ENCODE measurements around the gene CKAP4. TPM values are rescaled to one million over a fixed set of nuclear protein-coding genes. Genes with fewer than 3 reads are reported as not detected.
A peak's percentile ranks its signal among the peaks of the same experiment; 100 is the strongest.

CKAP4 gene
- total and polyA plus RNA-seq, 7 donors = 7.6 to 24.4 (median 14.7) TPM

- WGBS, 3 donors = 18 to 31% (median 27%) methylated on average over 9 of the region's 9 CpGs
- H3K4me1 ChIP-seq = peaks cover 8% of the 10 kb centered on the region
- DNase-seq (peak; percentile 67 to 85), ATAC-seq (peak; percentile 84 to 86 (median 84))
- H3K27ac ChIP-seq = no peak overlapping the region
- H3K9me3 ChIP-seq = no peaks in the 10 kb centered on the region
- peak; percentile 96 for TF ChIP-seq CTCF (IDR thresholded peaks at IDR 0.05)
- H3K36me3 ChIP-seq (ENCODE audit: insufficient read depth in 1 of 2, low read depth in 1 of 2) = no peaks in the 10 kb centered on the region
- intact Hi-C loops (cut with DNase I) = loop anchor here (5.0 kb wide), 2 partner anchors 86 to 801 kb away; partner anchors contain the start of gene NUAK1 (in 1 of the 2)
- no peak overlapping the region for H3K4me3 ChIP-seq
- H3K27me3 ChIP-seq (ENCODE audit: insufficient read depth in 3 of 3, low read length in 2 of 3) = no peaks in the 10 kb centered on the region
Observed at GRCh38 chr12:106223485-106224354, 24.1 kb downstream of the CKAP4 start.

DNA sequence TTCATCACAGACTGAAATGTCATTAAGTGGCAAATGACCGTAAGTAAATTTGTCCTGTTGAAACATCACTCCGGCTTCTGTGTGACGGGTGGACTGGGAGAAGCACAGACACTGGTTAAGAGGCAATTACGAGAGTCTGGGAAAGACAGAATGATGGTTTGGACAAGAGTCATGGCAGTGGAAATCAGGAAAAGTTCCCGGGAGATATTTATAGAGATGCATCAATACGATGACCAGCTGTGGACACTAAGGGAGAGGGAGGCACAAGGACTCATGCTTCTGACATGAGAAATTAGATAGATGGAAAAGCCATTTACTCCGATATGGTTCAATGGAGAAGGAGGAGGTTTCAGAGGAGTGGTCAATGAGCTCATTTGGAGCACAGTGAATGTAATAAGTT, 27.3 kb downstream of the CKAP4 start:
- intact Hi-C loops (cut with DNase I) = loop anchor here (5.0 kb wide), 2 partner anchors 83 to 798 kb away; partner anchors contain the start of gene NUAK1 (in 1 of the 2)
- Histone ChIP-seq H3K4me1 (peaks cover 8% of the 10 kb centered on the region), H3K36me3 (ENCODE audit: insufficient read depth in 1 of 2, low read depth in 1 of 2) (no peaks in the 10 kb centered on the region), H3K9me3 (peaks cover 15% of the 10 kb centered on the region), H3K4me3 (no peak overlapping the region), H3K27me3 (ENCODE audit: insufficient read depth in 3 of 3, low read length in 2 of 3) (peaks cover 0 to 1% (median 0%) of the 10 kb centered on the region in 3 donors), H3K27ac (no peak overlapping the region)
- no peak for TF ChIP-seq CTCF (IDR thresholded peaks at IDR 0.05)
- WGBS, 3 donors = 57 to 62% (median 60%) methylated on average over 7 of the region's 7 CpGs
- DNase-seq = no peak
- peak in 2 of 4 donors; percentile 50 to 52 for ATAC-seq

DNA sequence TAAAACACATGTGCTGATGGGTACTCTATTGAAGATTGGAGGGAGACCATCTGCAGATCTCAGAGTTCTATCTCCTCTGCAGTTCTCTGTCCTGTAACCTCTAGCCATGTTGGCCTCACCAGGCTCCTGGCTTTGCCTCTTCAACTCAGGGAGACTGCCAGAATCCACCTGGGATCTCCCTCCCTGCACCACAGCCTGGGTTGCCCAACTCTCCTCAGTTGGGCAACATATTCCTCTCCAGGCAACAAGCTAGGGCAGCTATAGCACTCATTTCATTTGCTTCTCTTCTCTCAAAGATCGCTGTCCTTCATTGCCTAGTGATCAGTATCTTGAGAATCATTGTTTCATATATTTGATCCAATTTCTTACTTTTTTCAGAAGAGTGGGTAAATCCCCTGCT, 28.8 kb downstream of the CKAP4 start:
- DNase-seq (no peak), ATAC-seq (no peak)
- no peak for TF ChIP-seq CTCF (IDR thresholded peaks at IDR 0.05)
- intact Hi-C loops (cut with DNase I) = no loop called here
- Histone ChIP-seq H3K4me1 (peaks cover 8% of the 10 kb centered on the region), H3K27ac (no peak overlapping the region), H3K27me3 (ENCODE audit: insufficient read depth in 3 of 3, low read length in 2 of 3) (peaks cover 0 to 1% (median 0%) of the 10 kb centered on the region in 3 donors), H3K36me3 (ENCODE audit: insufficient read depth in 1 of 2, low read depth in 1 of 2) (no peaks in the 10 kb centered on the region), H3K9me3 (peaks cover 15% of the 10 kb centered on the region), H3K4me3 (no peak overlapping the region)
- 86 to 100% (median 97%) methylated on average over 1 of the region's 1 CpG for WGBS, 3 donors

- H3K27ac ChIP-seq = no peak overlapping the region
- H3K36me3 ChIP-seq (ENCODE audit: insufficient read depth in 1 of 2, low read depth in 1 of 2) = no peaks in the 10 kb centered on the region
- DNase-seq = no peak
- peaks cover 0 to 1% (median 0%) of the 10 kb centered on the region in 3 donors for H3K27me3 ChIP-seq (ENCODE audit: insufficient read depth in 3 of 3, low read length in 2 of 3)
- peaks cover 15% of the 10 kb centered on the region for H3K9me3 ChIP-seq
- WGBS, 3 donors = 85 to 95% (median 90%) methylated on average over 2 of the region's 2 CpGs
- H3K4me1 ChIP-seq = no peaks in the 10 kb centered on the region
- intact Hi-C loops (cut with DNase I) = no loop called here
- no peak for ATAC-seq
- TF ChIP-seq CTCF (IDR thresholded peaks at IDR 0.05) = no peak
- no peak overlapping the region for H3K4me3 ChIP-seq
Observed at GRCh38 chr12:106217706-106218105, 30.1 kb downstream of the CKAP4 start.
